GM18858 (cell line): ENCODE measurements around the gene GATA1.

Source experiments
- ATAC-seq: cut with Tn5 transposase; IDR thresholded peaks from one replicate; pipeline ENCODE4 v1.9.1; 2021; ENCODE audit not compliant: unreplicated experiment

GATA1 gene

DNA sequence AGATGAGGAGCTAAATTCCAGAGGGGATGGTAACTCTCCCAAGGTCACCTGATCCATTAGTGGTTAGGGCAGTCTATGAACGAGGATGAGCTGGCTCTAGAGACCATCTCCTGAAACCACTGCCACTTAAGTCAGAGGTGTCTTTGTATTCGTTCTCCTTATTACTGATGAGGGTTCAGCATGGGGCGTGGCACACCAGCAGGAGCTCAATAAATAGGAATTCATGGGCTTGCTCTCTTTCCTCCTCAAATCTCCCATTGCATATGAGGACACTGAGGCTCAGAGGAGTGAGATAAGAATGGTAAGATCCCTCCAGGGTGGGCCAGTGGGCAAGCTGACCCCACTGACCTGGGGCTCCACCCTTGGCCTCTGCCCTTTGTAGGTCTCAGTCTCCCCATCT, 1.7 kb upstream of the GATA1 start:
- no peak for ATAC-seq

- ATAC-seq: no peak
Measured at GRCh38 chrX:48785186-48785539, 1.2 kb upstream of the GATA1 start.

- no peak for ATAC-seq
Measured at GRCh38 chrX:48785540-48786214, 713 bp upstream of the GATA1 start.

DNA sequence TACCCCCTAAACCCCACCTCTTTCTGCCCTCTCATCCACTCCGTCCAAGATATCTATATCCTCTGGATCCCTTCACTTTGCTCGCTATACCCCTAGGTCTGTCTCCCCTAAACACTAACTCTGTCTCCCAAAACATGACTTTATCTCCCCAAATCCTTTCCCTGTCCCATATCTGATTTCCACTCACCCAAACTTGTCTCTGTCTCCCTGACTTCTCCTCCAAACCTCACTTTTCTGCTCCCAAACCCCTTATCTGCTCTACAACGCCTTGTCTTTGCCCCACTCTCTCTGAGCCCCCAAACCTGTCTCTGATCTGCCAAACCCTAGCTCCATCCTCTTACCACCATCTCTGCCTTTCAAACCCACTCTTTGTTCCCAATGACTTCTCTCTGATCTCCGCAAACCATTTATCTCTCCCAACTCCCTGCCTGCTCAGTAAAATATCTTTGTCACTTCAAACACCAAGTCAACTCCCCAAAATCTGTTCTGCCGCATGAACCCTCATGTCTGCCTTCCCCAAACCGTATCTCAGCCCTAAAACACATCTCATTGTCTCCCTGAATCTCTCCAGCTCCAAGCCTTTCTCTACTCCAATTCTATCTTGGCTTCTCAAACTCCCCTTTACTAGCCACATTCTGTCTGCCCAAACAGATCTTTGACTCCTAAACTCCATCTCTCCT, 575 bp downstream of the GATA1 start:
- ATAC-seq: no peak

GRCh38 chrX:48787505-48788443, 1.4 kb downstream of the GATA1 start:
- no peak for ATAC-seq

- ATAC-seq: no peak
Measured at GRCh38 chrX:48789366-48790220, 3.2 kb downstream of the GATA1 start.

- no peak for ATAC-seq
Measured at GRCh38 chrX:48790477-48790876, 4.1 kb downstream of the GATA1 start.

DNA sequence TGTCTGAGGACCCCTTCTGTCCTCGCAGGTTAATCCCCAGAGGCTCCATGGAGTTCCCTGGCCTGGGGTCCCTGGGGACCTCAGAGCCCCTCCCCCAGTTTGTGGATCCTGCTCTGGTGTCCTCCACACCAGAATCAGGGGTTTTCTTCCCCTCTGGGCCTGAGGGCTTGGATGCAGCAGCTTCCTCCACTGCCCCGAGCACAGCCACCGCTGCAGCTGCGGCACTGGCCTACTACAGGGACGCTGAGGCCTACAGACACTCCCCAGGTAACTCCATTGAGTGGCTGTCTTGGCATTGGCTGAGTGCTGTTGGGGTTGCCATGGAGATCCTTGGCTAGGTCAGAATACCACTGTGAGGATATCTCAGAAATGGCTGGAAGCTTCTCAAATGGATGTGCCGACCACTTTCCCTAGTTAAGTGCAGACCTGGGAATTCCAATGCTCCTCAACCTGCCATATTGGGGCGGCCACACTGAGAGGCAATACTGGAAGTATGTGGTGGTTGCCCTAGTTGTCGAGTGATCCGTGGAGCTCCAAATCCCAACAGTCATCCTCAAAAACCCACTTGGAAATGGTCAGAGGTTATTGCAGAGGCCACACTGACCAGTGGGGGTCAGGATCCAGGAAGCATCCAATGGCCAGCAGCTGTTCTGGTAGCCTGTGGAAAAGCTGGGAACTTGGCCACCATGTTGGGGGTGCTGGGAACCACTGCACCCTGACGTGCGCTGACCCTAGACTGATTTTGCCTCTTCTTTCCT, 4.9 kb downstream of the GATA1 start:
- ATAC-seq: no peak

- ATAC-seq: no peak
Measured at GRCh38 chrX:48792219-48792618, 5.8 kb downstream of the GATA1 start.

GRCh38 chrX:48793935-48794334, 7.5 kb downstream of the GATA1 start:
- no peak for ATAC-seq

GRCh38 chrX:48794340-48794910, 8.0 kb downstream of the GATA1 start:
- no peak for ATAC-seq

GRCh38 chrX:48794911-48795515, 8.6 kb downstream of the GATA1 start:
- no peak for ATAC-seq

DNA sequence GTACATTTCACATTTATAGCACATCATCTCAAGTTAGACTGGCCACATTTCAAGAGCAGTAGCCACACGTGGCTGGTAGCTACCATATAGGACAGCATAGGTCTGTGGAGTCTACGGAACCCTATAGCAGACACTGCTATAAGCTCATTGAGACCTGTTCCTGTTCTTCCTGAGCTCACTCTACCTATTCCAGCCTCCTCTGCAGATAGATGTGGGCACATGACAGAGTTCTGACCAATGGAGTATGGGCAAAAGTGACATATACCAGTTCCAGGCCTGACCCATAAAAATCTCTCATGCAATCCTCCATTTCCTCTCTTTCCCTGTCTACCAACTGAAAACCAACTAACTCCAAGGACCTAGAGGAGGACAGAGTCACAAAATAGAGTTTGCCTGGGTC, 11.9 kb downstream of the GATA1 start:
- no peak for ATAC-seq

DNA sequence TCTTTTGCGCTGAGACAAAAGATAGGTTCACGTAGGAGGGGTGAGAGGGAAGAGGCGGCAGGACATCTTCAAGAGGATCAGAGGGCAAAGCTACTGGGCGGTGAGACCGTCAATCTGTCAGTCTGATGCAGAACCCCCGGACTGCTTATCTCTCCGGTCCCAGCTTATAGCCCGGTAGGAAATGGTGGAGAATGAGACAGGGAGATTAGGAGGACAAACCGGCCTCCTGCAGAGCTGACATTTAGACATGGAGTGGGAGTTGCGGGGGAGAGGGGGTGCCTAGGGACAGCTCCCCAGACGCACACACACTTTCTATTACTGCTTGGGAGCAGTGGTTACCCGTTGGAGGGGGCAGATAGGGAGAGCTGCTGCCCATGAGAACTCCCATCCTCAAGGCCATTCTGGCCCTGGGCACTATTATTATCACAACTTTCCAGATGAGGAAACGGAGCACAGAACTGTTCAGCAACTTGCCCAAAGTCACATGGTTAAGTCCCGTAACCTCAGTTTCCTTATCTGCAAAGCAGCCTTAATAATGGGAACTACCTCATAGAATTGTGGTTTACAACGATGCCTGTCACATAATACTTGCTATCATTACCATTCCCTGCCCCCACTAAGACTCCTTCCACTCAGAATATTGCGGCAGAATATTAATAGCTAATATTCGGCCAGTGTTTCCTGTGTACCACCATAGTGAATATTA, 14.3 kb downstream of the GATA1 start:
- no peak for ATAC-seq

- ATAC-seq: peak; percentile 83
Measured at GRCh38 chrX:48801280-48802088, 15.1 kb downstream of the GATA1 start, which contains the start of gene HDAC6. Gene HDAC6, plus strand, starts transcription at chrX:48802067. Its CDS starts 626 bp downstream, at chrX:48802693.

GRCh38 chrX:48802089-48802904, 15.9 kb downstream of the GATA1 start:
- ATAC-seq: peak; percentile 25

DNA sequence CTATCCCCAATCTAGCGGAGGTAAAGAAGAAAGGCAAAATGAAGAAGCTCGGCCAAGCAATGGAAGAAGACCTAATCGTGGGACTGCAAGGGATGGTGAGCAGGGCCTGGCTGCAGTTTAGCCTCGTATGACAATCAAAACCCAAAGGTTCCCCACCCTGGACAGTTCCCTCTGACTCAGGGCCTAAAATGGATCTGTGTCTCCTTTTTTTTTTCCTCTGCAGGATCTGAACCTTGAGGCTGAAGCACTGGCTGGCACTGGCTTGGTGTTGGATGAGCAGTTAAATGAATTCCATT, 16.5 kb downstream of the GATA1 start:
- ATAC-seq: no peak
